BLaER1 treated with 17β-estradiol and CSF1 and Interleukin-3, amounts not matched to agents 10 nM and 100 nM (cell line): ENCODE results near the gene SLIT1.
A peak's percentile ranks its signal among the peaks of the same experiment; 100 is the strongest.

Experiments used
- H3K27ac ChIP-seq, 11 experiments: shearing (Covaris generic); formaldehyde crosslinking; 2 replicates each; pipeline ENCODE4 v1.8.1; 2022
- H3K27me3 ChIP-seq, 11 experiments: shearing (Covaris generic); formaldehyde crosslinking; 2 replicates each; pipeline ENCODE4 v1.8.1; 2022
- H3K36me3 ChIP-seq, 11 experiments: shearing (Covaris generic); formaldehyde crosslinking; 2 replicates each; pipeline ENCODE4 v1.8.1; 2022
- H3K4me1 ChIP-seq, 10 experiments: shearing (Covaris generic); formaldehyde crosslinking; 2 replicates each; pipeline ENCODE4 v1.8.1; 2022
- H3K4me2 ChIP-seq, 11 experiments: shearing (Covaris generic); formaldehyde crosslinking; 2 replicates each; pipeline ENCODE4 v1.8.1; 2022
- H3K4me3 ChIP-seq, 10 experiments: shearing (Covaris generic); formaldehyde crosslinking; 2 replicates each; pipeline ENCODE4 v1.8.1; 2022
- H3K9ac ChIP-seq, 11 experiments: shearing (Covaris generic); formaldehyde crosslinking; 2 replicates each; pipeline ENCODE4 v1.8.1; 2022
- H3K9me3 ChIP-seq, 11 experiments: shearing (Covaris generic); formaldehyde crosslinking; replicated peaks in 1 of 11; 2 replicates each; pipeline ENCODE4 v1.8.1; 2022
- H4K20me1 ChIP-seq, 11 experiments: shearing (Covaris generic); formaldehyde crosslinking; 2 replicates each; pipeline ENCODE4 v1.8.1; 2022
- Cebpa-rat ChIP-seq, 11 experiments: shearing (Covaris generic); IDR thresholded peaks; 2 replicates each; pipeline ENCODE4 v1.8.1; 2022

The SLIT1 gene

GRCh38 chr10:97196223-97197029 is 10.7 kb upstream of the SLIT1 start:
- H3K4me1 ChIP-seq = peaks cover 23 to 64% (median 50%) of the 10 kb centered on the region in 10 experiments
- H3K27me3 ChIP-seq = peaks cover 21 to 44% (median 31%) of the 10 kb centered on the region in 11 experiments; a peak in 20 of 22 replicates
- no peaks in the 10 kb centered on the region for H3K36me3 ChIP-seq
- H3K27ac ChIP-seq = peak overlapping the region in 2 of 11 experiments; percentile 2 to 34; a peak in 3 of 22 replicates
- peak overlapping the region; percentile 50 to 71 (median 61) for H3K4me3 ChIP-seq
- no peak for TF ChIP-seq Cebpa-rat (IDR thresholded peaks at IDR 0.05)
- peak overlapping the region; percentile 14 to 64 (median 60); a peak in 18 of 22 replicates for H3K9ac ChIP-seq
- peaks cover 0 to 27% (median 5%) of the 10 kb centered on the region in 11 experiments; a peak in 8 of 22 replicates for H4K20me1 ChIP-seq
- no peaks in the 10 kb centered on the region for H3K9me3 ChIP-seq
- peak overlapping the region; percentile 90 to 98 (median 94) for H3K4me2 ChIP-seq

GRCh38 chr10:97195706-97196222 is 10.0 kb upstream of the SLIT1 start:
- Histone ChIP-seq H4K20me1 (peaks cover 0 to 20% (median 5%) of the 10 kb centered on the region in 11 experiments; a peak in 8 of 22 replicates), H3K27me3 (peaks cover 20 to 39% (median 28%) of the 10 kb centered on the region in 11 experiments; a peak in 20 of 22 replicates), H3K4me2 (peak overlapping the region; percentile 90 to 98 (median 94)), H3K36me3 (no peaks in the 10 kb centered on the region), H3K9ac (peak overlapping the region; percentile 14 to 64 (median 60); a peak in 18 of 22 replicates), H3K27ac (peak overlapping the region in 2 of 11 experiments; percentile 2 to 34; a peak in 2 of 22 replicates), H3K9me3 (no peaks in the 10 kb centered on the region), H3K4me1 (peaks cover 19 to 57% (median 43%) of the 10 kb centered on the region in 10 experiments), H3K4me3 (peak overlapping the region; percentile 50 to 71 (median 61))
- peak in 1 of 11 experiments; percentile 17; a peak in 1 of 22 replicates for TF ChIP-seq Cebpa-rat (IDR thresholded peaks at IDR 0.05)

- Histone ChIP-seq H3K4me1 (peaks cover 5 to 41% (median 29%) of the 10 kb centered on the region in 10 experiments; a peak in 17 of 20 replicates), H3K4me2 (no peak overlapping the region), H3K27ac (no peak overlapping the region), H3K9ac (no peak overlapping the region), H3K4me3 (no peak overlapping the region), H3K27me3 (peaks cover 9 to 38% (median 20%) of the 10 kb centered on the region in 11 experiments; a peak in 21 of 22 replicates), H4K20me1 (peaks cover 0 to 17% (median 5%) of the 10 kb centered on the region in 11 experiments; a peak in 9 of 22 replicates), H3K9me3 (no peaks in the 10 kb centered on the region), H3K36me3 (no peaks in the 10 kb centered on the region)
- no peak for TF ChIP-seq Cebpa-rat (IDR thresholded peaks at IDR 0.05)
Measured at GRCh38 chr10:97192952-97193435, 7.2 kb upstream of the SLIT1 start.

GRCh38 chr10:97190450-97190849 is 4.7 kb upstream of the SLIT1 start:
- H3K4me1 ChIP-seq = peaks cover 2 to 28% (median 19%) of the 10 kb centered on the region in 10 experiments; a peak in 19 of 20 replicates
- 0 out of 22 replicates have a peak overlapping the region, but pooled peaks of 1 of the 11 experiments have one; percentile 2 for H3K4me2 ChIP-seq
- peaks cover 0 to 29% (median 10%) of the 10 kb centered on the region in 11 experiments; a peak in 15 of 22 replicates for H4K20me1 ChIP-seq
- H3K9me3 ChIP-seq = no peaks in the 10 kb centered on the region
- no peak overlapping the region for H3K4me3 ChIP-seq
- H3K27me3 ChIP-seq = peaks cover 27 to 41% (median 36%) of the 10 kb centered on the region in 11 experiments
- no peak for TF ChIP-seq Cebpa-rat (IDR thresholded peaks at IDR 0.05)
- H3K27ac ChIP-seq = no peak overlapping the region
- no peak overlapping the region for H3K9ac ChIP-seq
- no peaks in the 10 kb centered on the region for H3K36me3 ChIP-seq

- Histone ChIP-seq H3K27ac (no peak overlapping the region), H3K9me3 (no peaks in the 10 kb centered on the region), H3K4me2 (peak overlapping the region in 10 of 11 experiments; percentile 2 to 79 (median 68); a peak in 19 of 22 replicates), H3K27me3 (peaks cover 48 to 62% (median 56%) of the 10 kb centered on the region in 11 experiments), H3K4me3 (no peak overlapping the region), H4K20me1 (peaks cover 0 to 47% (median 18%) of the 10 kb centered on the region in 11 experiments; a peak in 15 of 22 replicates), H3K36me3 (no peaks in the 10 kb centered on the region), H3K9ac (no peak overlapping the region), H3K4me1 (peaks cover 7 to 31% (median 25%) of the 10 kb centered on the region in 10 experiments; a peak in 19 of 20 replicates)
- no peak for TF ChIP-seq Cebpa-rat (IDR thresholded peaks at IDR 0.05)
Measured at GRCh38 chr10:97188261-97188711, 2.5 kb upstream of the SLIT1 start.

- no peaks in the 10 kb centered on the region for H3K36me3 ChIP-seq
- no peak for TF ChIP-seq Cebpa-rat (IDR thresholded peaks at IDR 0.05)
- peaks cover 56 to 74% (median 69%) of the 10 kb centered on the region in 11 experiments for H3K27me3 ChIP-seq
- no peak overlapping the region for H3K9ac ChIP-seq
- H3K4me1 ChIP-seq = peaks cover 7 to 31% (median 25%) of the 10 kb centered on the region in 10 experiments; a peak in 19 of 20 replicates
- H3K4me2 ChIP-seq = no peak overlapping the region
- no peaks in the 10 kb centered on the region for H3K9me3 ChIP-seq
- H3K4me3 ChIP-seq = no peak overlapping the region
- no peak overlapping the region for H3K27ac ChIP-seq
- peaks cover 0 to 56% (median 18%) of the 10 kb centered on the region in 11 experiments; a peak in 15 of 22 replicates for H4K20me1 ChIP-seq
Measured at GRCh38 chr10:97186911-97187310, 1.2 kb upstream of the SLIT1 start.

GRCh38 chr10:97184971-97185325 is 811 bp downstream of the SLIT1 start:
- Histone ChIP-seq H3K4me3 (peak overlapping the region; percentile 36 to 65 (median 54); a peak in 17 of 20 replicates), H3K9ac (no peak overlapping the region), H3K4me2 (peak overlapping the region; percentile 79 to 93 (median 87)), H3K36me3 (no peaks in the 10 kb centered on the region), H4K20me1 (peaks cover 0 to 67% (median 20%) of the 10 kb centered on the region in 11 experiments; a peak in 15 of 22 replicates), H3K4me1 (peaks cover 7 to 31% (median 25%) of the 10 kb centered on the region in 10 experiments; a peak in 19 of 20 replicates), H3K27ac (no peak overlapping the region), H3K27me3 (peaks cover 56 to 87% (median 79%) of the 10 kb centered on the region in 11 experiments), H3K9me3 (no peaks in the 10 kb centered on the region)
- TF ChIP-seq Cebpa-rat (IDR thresholded peaks at IDR 0.05) = no peak

- no peaks in the 10 kb centered on the region for H3K9me3 ChIP-seq
- no peak overlapping the region for H3K9ac ChIP-seq
- H3K4me3 ChIP-seq = no peak overlapping the region
- H3K27ac ChIP-seq = no peak overlapping the region
- no peak for TF ChIP-seq Cebpa-rat (IDR thresholded peaks at IDR 0.05)
- peaks cover 0 to 58% (median 20%) of the 10 kb centered on the region in 11 experiments; a peak in 15 of 22 replicates for H4K20me1 ChIP-seq
- H3K27me3 ChIP-seq = peaks cover 64 to 94% (median 83%) of the 10 kb centered on the region in 11 experiments
- H3K4me2 ChIP-seq = no peak overlapping the region
- peaks cover 7 to 22% (median 18%) of the 10 kb centered on the region in 10 experiments; a peak in 19 of 20 replicates for H3K4me1 ChIP-seq
- H3K36me3 ChIP-seq = no peaks in the 10 kb centered on the region
Measured at GRCh38 chr10:97183314-97183713, 2.4 kb downstream of the SLIT1 start.
